Aortic smooth muscle cell (primary cell): ENCODE results near the gene XAGE3. TPM values are rescaled to one million over a fixed set of nuclear protein-coding genes. Genes with fewer than 3 reads are reported as not detected.

Experiments
- total RNA-seq: library from RNA; depleted of rRNA; stranded (reverse); fragments of >200 nt; gene quantifications from 2 replicates; pipeline ENCODE4 v1.2.3, GENCODE V29; 2014

The XAGE3 gene, protein sequence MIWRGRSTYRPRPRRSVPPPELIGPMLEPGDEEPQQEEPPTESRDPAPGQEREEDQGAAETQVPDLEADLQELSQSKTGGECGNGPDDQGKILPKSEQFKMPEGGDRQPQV
- not detected in 2 replicates for total RNA-seq

DNA sequence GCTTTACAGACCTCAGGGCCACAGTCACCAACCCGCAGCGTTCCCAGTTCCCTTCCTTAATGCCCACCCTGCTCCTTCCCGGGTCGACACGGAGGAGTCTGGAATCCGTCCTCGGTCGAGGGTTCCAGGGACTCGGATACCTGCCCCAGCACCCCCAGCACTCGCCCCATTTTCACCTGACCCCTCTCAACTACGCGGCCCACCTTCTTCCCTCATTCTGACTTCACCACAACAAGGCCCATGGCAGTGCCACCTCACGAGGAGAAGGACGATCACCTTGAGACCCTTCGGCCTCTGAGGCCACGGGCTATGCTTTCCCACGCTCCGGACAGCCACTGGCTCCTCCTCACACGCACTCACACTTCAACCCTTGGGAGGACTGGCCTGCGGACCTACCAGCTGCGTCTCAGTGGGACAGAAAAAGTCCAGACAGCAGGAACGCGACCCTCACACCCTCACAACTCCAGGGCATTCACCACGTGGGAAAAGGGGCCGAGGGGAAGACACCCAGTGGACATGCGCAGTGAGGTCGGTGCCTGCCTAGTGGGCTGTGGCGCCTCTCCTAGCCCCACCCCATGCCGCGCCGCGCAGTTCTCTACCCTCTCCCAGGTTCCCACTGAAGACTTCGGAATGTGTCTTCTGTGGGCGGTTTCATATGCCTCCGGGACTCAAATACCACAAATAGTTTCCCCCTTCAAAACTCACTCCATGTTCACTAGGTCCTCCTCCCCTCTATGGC, at the start of gene XAGE3:
Gene XAGE3, minus strand, starts transcription at position 474 of the 739 bp plus-strand sequence. CDS start 950 bp downstream, outside the sequence.

DNA sequence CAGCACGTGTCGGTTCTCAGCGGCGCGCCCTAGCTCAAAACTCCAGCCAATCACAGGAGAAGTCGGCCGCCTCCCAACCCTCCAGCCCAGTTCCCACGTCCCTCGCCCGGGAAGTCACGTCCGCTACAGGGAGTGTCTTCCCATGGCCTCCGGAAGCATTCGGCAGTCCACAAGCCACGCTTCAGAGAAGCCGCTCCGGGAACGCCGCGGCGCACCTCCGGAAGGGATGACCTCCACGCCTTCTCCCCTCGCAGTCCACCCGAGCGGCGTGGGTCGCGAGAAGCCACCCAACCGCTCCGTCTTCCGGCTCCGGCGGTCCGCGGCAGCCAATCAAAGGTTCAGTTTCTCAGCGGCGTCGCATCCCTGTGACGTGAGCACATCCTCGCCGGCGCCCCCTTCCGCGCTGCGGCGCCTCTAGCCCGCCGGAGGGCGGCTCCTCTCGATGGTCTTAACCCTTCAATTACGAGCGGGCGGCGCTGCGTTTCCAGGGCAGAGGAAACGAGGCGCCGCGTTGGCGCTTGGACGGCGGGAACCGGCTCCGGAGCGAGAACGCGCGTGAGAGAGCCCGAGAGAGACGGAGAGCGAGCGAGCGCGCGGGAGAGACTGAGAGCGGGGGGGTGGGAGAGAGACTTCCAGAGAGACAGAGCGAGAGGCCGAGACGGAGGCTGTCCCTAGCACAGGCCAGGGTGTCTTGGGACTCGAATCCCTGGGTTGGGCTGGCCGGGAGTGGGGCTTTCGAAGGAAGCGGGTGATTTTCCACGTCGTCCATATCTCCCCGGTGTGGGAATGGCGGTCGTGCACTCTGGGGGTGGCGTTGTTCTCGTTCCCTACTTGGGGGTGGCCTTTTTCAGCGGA, 29.2 kb upstream of the XAGE3 start, which contains the start of gene FAM156B:
Gene FAM156B, plus strand, starts transcription at position 476 of the 855 bp plus-strand sequence. CDS start 9,896 bp downstream, outside the sequence.

Other genes with a start within 250 kb of the XAGE3 start
- not detected in 2 replicates for gene SSX7, start 213.2 kb downstream of the XAGE3 start, total RNA-seq
- not detected in 2 replicates for gene SSX2, start 160.9 kb downstream of the XAGE3 start, total RNA-seq
- gene SSX2B, start 116.8 kb downstream of the XAGE3 start, total RNA-seq: not detected in 2 replicates
- gene SPANXN5, start 70.7 kb downstream of the XAGE3 start, total RNA-seq: not detected in 2 replicates
- gene XAGE5, start 56.8 kb downstream of the XAGE3 start, total RNA-seq: not detected in 2 replicates
- gene FAM156B, start 29.2 kb upstream of the XAGE3 start, total RNA-seq: 15.8 and 18.1 TPM in 2 replicates
- gene FAM156A, start 90.4 kb upstream of the XAGE3 start, total RNA-seq: 9.3 and 10.4 TPM in 2 replicates
- 1.2 and 1.7 TPM in 2 replicates for gene GPR173, start 180.7 kb upstream of the XAGE3 start, total RNA-seq
- 27.0 and 35.7 TPM in 2 replicates for gene TSPYL2, start 214.3 kb upstream of the XAGE3 start, total RNA-seq
- gene KANTR, start 226.1 kb upstream of the XAGE3 start, total RNA-seq: 5.5 and 7.0 TPM in 2 replicates